HepG2 (cell line): ENCODE results near the gene PPP4C. TPM values are rescaled to one million over a fixed set of nuclear protein-coding genes. Genes with fewer than 3 reads are reported as not detected.
A peak's percentile ranks its signal among the peaks of the same experiment; 100 is the strongest.

ENCODE experiments used
- CCDC6 ChIP-seq: sonication (generic); formaldehyde crosslinking; IDR thresholded peaks from 2 replicates; pipeline ENCODE4 v1.8.1; 2022; ENCODE audit warnings: mild to moderate bottlenecking, missing genetic modification reagents, moderate library complexity
- GABPB1 ChIP-seq: IDR thresholded peaks from 2 replicates; pipeline ENCODE4 v1.6.1; 2016; ENCODE audit warnings: mild to moderate bottlenecking, missing genetic modification reagents, moderate library complexity, missing compliant biosample characterization
- HNF1A ChIP-seq, 2 experiments: sonication (generic) in 1 of 2; formaldehyde crosslinking in 1 of 2; IDR thresholded peaks; 2 replicates each; pipeline versions ENCODE4 v1.4.0 to v1.6.1; 2016 to 2020; ENCODE audit warnings: borderline replicate concordance in 1 of 2, low read depth in 1 of 2, mild to moderate bottlenecking in 1 of 2, missing genetic modification reagents in 1 of 2
- IRF1 ChIP-seq: sonication (generic); formaldehyde crosslinking; IDR thresholded peaks from 2 replicates; pipeline ENCODE4 v1.4.0; 2020; ENCODE audit warnings: low read depth, mild to moderate bottlenecking, missing genetic modification reagents
- MED13 ChIP-seq: sonication (generic); formaldehyde crosslinking; IDR thresholded peaks from 2 replicates; pipeline ENCODE4 v1.5.0; 2020; ENCODE audit warnings: missing genetic modification reagents
- PRDM10 ChIP-seq: sonication (generic); formaldehyde crosslinking; IDR thresholded peaks from 2 replicates; pipeline ENCODE4 v1.4.0; 2020; ENCODE audit warnings: low read depth, missing genetic modification reagents
- TCF12 ChIP-seq, 2 experiments: fragments of 450-650 bp in 1 of 2; sonication (generic) in 1 of 2; formaldehyde crosslinking in 1 of 2; IDR thresholded peaks; 2 replicates each; pipeline versions ENCODE4 v1.6.1 to v1.8.0; 2017 to 2022; ENCODE audit warnings: antibody characterized with exemption in 1 of 2, mild to moderate bottlenecking in 1 of 2, missing genetic modification reagents in 1 of 2, moderate library complexity in 1 of 2
- TEAD3 ChIP-seq: optimal IDR thresholded peaks from 2 replicates; pipeline ENCODE3; 2016; ENCODE audit warnings: borderline replicate concordance
- YEATS4 ChIP-seq: sonication (generic); formaldehyde crosslinking; IDR thresholded peaks from 2 replicates; pipeline ENCODE4 v1.4.0; 2020; ENCODE audit warnings: missing genetic modification reagents, borderline replicate concordance
- ZNF670 ChIP-seq: sonication (generic); formaldehyde crosslinking; IDR thresholded peaks from 2 replicates; pipeline ENCODE4 v1.8.0; 2022; ENCODE audit warnings: mild to moderate bottlenecking, missing genetic modification reagents, borderline replicate concordance
- ZXDC ChIP-seq: sonication (generic); formaldehyde crosslinking; IDR thresholded peaks from 2 replicates; pipeline ENCODE4 v1.5.0; 2020; ENCODE audit warnings: mild to moderate bottlenecking, missing genetic modification reagents
- polyA plus RNA-seq, 8 experiments: library from polyadenylated mRNA; depleted of rRNA in 3 of 8; stranded (reverse) in 7 of 8; unstranded in 1 of 8; fragments of >200 nt; fragmentation: Illumina TruSeq in 4 of 8; extraction: Trizol in 4 of 8; gene quantifications; 2 replicates each; pipeline versions ENCODE4 v1.2.1 to v1.2.3, GENCODE V29; 2011 to 2016; ENCODE audit warnings: low read depth in 4 of 8, missing spikeins in 1 of 8, mixed read lengths in 1 of 8; ENCODE audit not compliant: insufficient read depth in 1 of 8
- total RNA-seq, 5 experiments: library from RNA; depleted of rRNA; stranded (reverse); fragments of >200 nt; fragmentation: Illumina TruSeq; extraction: Trizol; gene quantifications; 2 replicates each; pipeline ENCODE4 v1.2.3, GENCODE V29; 2016; ENCODE audit warnings: low read depth in 1 of 5

PPP4C gene
- total and polyA plus RNA-seq, 2 of the 13 experiments (the other 11 are each of a cell fraction or from before 2014, with no cell fraction given): 176 to 220 TPM

- no peak; the same call in 1 of the 2 replicates for TF ChIP-seq HNF1A (IDR thresholded peaks at IDR 0.05; ENCODE audit: low read depth)
- peak; percentile 58; the same call in 1 of the 2 replicates for TF ChIP-seq HNF1A (CRISPR knock-in tag; IDR thresholded peaks at IDR 0.05; ENCODE audit: borderline replicate concordance)
- 0 out of 2 replicates have a peak, but pooled peaks have one; percentile 25 for TF ChIP-seq CCDC6 (CRISPR knock-in tag)
- TF ChIP-seq YEATS4 (CRISPR knock-in tag): no peak; the same call in none of the 2 replicates
- peak; percentile 64 for TF ChIP-seq GABPB1 (CRISPR knock-in tag)
- no peak; the same call in 1 of the 2 replicates for TF ChIP-seq MED13
- TF ChIP-seq ZNF670 (CRISPR knock-in tag): 0 out of 2 replicates have a peak, but pooled peaks have one; percentile 71
- TF ChIP-seq TCF12 (IDR thresholded peaks at IDR 0.05): no peak
- TF ChIP-seq TCF12 (CRISPR knock-in tag; IDR thresholded peaks at IDR 0.05): peak; percentile 75; the same call in 1 of the 2 replicates
- no peak for TF ChIP-seq IRF1 (CRISPR knock-in tag)
- peak; percentile 60 for TF ChIP-seq PRDM10 (CRISPR knock-in tag)
- no peak for TF ChIP-seq TEAD3 (CRISPR knock-in tag)
- TF ChIP-seq ZXDC: peak; percentile 37; the same call in 1 of the 2 replicates
Observed at GRCh38 chr16:30063893-30064728, 11.7 kb upstream of the PPP4C start (continued).
